Ecto neural progenitor cell (in vitro differentiated cells): Measurements from ENCODE around the gene MLLT6.

Source experiments
- DNase-seq: peaks from one replicate; pipeline ENCODE4 v3.0.0-alpha.2; 2018; ENCODE audit warnings: low spot score

MLLT6 gene

GRCh38 chr17:38762231-38762630, 57.2 kb downstream of the MLLT6 start:
- DNase-seq: no peak

- DNase-seq: no peak
Measured at GRCh38 chr17:38766341-38766740, 61.3 kb downstream of the MLLT6 start.

- no peak for DNase-seq
Measured at GRCh38 chr17:38768417-38768816, 63.3 kb downstream of the MLLT6 start.

GRCh38 chr17:38773258-38773657, 68.2 kb downstream of the MLLT6 start:
- no peak for DNase-seq

- DNase-seq: no peak
Measured at GRCh38 chr17:38777641-38778250, 72.7 kb downstream of the MLLT6 start.
